PC-3 (cell line): ENCODE results near the gene ABLIM2.

ENCODE experiments used
- EZH2 ChIP-seq: fragments of 300-600 bp; sonication (generic); IDR thresholded peaks from one replicate; pipeline ENCODE4 v1.6.1; 2017; ENCODE audit warnings: antibody characterized with exemption, mild to moderate bottlenecking, low read length; ENCODE audit not compliant: unreplicated experiment
- TF ChIP-seq, protein P1 (sequence below): fragments of 300-600 bp; sonication (generic); conservative IDR thresholded peaks from 2 replicates; pipeline ENCODE4 v1.5.1; 2017; ENCODE audit warnings: antibody characterized with exemption, low read depth, mild to moderate bottlenecking, low read length

DNA sequence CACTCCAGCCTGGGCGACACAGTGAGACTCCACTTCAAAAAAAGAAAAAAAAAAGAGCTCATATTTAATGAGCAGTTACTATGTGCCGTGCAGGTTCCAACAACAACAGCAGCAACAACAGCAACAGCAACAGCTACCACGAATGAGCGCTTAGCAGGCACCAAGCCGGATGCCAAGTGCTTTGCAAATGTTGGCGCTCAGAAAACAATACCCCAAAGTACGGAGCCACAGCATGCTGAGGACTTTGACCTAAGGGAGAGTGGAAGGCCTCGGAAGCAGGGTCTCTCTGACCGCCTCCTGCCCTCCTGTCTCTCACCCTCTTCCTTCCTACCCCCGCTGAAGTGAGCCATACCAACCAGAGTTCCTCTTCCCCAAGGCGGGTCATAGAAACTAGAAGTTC, 116.7 kb downstream of the ABLIM2 start:
- TF ChIP-seq, protein P1, sequence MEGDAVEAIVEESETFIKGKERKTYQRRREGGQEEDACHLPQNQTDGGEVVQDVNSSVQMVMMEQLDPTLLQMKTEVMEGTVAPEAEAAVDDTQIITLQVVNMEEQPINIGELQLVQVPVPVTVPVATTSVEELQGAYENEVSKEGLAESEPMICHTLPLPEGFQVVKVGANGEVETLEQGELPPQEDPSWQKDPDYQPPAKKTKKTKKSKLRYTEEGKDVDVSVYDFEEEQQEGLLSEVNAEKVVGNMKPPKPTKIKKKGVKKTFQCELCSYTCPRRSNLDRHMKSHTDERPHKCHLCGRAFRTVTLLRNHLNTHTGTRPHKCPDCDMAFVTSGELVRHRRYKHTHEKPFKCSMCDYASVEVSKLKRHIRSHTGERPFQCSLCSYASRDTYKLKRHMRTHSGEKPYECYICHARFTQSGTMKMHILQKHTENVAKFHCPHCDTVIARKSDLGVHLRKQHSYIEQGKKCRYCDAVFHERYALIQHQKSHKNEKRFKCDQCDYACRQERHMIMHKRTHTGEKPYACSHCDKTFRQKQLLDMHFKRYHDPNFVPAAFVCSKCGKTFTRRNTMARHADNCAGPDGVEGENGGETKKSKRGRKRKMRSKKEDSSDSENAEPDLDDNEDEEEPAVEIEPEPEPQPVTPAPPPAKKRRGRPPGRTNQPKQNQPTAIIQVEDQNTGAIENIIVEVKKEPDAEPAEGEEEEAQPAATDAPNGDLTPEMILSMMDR = no peak
- no peak for TF ChIP-seq EZH2
